ENCODE data around the gene ZCCHC14.
"Not testable (repeated sequence)": the region's sequence is repeated elsewhere in the genome, so short reads cannot be mapped to it uniquely, and the experiment has no call there.

The ZCCHC14 gene

GRCh38 chr16:87495578-87496446 is 3.0 kb upstream of the ZCCHC14 start:
- no peak for DNase-seq

GRCh38 chr16:87493608-87494280 is 920 bp upstream of the ZCCHC14 start:
- no peak for DNase-seq

GRCh38 chr16:87492291-87492630 is 563 bp downstream of the ZCCHC14 start:
- no peak for DNase-seq

DNA sequence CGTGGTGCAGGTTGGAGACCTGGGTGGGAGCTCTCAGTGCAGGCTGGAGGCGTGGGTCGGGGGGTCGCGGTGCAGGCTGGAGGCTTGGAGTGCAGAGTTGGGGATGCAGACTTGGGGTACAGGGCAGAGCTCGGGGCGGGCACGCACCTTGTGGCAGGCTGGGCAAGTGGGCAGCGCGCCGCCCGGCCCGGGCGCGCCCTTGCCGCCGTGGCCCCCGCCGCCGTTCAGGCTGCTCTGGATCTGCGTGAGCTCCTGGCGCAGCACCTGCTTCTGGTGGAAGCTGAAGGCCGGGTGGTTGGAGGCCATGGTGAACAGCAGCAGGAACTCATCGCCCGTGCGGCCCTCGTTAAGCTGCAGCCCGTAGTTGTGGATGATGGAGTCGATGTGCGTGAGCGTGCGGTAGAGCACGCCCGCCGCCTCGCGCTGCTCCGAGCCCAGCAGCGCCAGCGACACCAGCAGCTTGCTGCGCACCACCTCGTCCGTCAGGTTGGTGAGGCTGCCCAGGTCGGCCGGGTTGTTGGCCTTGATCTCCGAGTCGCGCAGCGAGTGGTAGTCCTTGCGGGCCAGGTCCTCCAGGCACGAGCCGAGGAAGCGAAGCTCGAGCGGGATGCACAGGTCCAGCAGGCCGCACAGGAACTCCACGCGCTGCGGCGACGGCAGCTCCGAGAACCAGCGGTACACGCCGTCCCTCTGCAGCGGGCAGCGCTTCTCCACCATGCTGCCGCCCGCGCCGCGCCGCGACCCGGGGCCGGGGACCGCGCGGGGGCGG is 1.1 kb downstream of the ZCCHC14 start:
- DNase-seq: no peak

DNA sequence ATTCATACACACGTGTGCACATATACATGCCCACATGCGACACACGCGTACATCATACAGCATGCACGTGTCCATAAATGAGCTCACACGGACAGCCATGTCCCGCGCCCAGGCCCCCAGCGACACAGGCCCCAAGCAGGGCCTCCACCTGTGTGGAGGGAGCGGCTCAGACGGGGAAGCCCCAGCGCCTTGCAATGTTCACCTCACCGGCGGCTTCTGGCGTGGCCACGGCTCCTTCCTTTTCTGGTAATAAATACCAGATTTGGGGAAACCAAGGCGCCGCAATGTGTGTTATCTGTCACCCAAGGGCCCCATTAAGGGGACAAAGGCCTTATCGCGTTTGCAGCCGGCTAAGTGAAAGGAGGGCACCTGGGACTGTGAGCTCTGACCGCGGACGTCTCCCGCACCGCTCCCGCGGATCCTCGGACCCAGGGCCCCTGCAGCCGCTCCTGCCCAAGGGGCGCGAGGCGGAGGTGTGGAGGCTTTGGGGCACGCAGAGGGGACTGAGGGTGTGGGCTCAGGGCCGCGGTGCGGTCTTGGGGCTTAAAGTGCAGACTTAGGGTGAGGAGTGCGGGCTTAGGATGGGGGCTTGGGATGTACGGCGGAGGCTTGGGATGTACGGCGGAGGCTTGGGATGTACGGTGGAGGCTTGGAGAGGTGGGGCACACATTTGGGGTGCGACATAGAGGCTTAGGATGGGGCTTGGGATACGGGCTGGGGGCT is 1.9 kb downstream of the ZCCHC14 start:
- not testable (repeated sequence) for DNase-seq

- no peak for DNase-seq
Observed at GRCh38 chr16:87490096-87490798, 2.6 kb downstream of the ZCCHC14 start.

- DNase-seq: no peak
Observed at GRCh38 chr16:87489434-87490045, 3.3 kb downstream of the ZCCHC14 start.

GRCh38 chr16:87488960-87489359 is 3.9 kb downstream of the ZCCHC14 start:
- DNase-seq: not testable (repeated sequence)

GRCh38 chr16:87487361-87487924 is 5.4 kb downstream of the ZCCHC14 start:
- DNase-seq: peak; percentile 60

- no peak for DNase-seq
Observed at GRCh38 chr16:87486713-87487247, 6.0 kb downstream of the ZCCHC14 start.

DNA sequence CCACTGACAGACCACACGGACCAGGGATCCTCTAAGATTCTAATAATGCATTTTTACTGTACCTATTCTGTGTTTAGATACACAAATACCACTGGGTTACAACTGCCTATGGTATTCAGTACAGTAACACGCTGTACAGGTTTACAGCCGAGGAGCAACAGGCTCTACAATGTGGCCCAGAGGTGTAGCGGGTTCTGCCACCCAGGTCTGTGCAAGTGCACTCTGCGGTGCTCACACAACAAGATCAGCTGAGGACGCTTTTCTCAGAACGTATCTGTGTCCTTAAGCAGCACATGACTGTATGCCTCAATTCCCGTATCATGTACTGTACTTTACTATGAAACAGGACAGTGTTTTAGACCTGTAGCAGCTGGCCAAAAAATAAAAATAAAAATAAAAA is 6.5 kb downstream of the ZCCHC14 start:
- no peak for DNase-seq

GRCh38 chr16:87485792-87486191 is 7.0 kb downstream of the ZCCHC14 start:
- not testable (repeated sequence) for DNase-seq

DNA sequence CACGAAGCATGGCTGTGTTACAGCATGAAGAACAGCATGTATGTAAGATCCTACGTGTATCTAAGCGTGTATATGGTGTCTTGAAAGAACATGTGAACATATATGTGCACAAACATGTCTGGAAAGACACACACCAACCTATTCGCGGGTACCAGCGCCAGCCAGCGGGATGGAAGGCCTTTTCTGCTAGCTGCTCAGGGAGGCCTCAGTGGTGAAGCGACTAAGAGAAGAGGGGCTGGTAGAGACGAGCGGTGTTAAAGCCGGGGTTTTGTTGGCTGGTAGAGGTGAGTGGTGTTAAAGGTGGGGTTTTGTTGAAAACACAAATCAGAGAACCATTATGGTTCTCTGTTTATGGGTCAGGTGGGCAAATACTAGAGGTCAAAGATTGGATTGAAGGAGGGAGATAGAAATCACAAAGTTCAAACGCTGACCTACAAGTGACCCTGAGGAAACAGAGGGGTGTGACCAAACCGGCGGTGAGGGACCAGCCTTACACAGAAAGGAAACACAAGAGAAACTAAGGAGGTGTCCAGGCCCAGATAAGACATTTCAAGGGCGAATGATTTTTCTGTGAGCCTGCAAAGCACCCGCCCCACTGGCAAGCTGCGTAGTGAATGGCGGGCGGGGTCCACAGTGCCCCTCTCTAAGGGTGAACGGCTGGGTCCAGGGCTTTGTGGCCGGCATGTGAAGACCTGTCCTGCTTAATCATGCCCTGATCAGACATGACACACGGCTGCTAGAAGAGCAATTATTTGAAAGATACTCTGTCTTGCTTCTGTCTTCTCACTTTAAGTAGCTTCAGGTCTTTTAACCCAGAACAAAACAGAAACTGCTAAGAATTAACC is 8.1 kb downstream of the ZCCHC14 start:
- DNase-seq: no peak

GRCh38 chr16:87483481-87483880 is 9.3 kb downstream of the ZCCHC14 start:
- DNase-seq: no peak

- DNase-seq: not testable (repeated sequence)
Observed at GRCh38 chr16:87482670-87483069, 10.2 kb downstream of the ZCCHC14 start.

DNA sequence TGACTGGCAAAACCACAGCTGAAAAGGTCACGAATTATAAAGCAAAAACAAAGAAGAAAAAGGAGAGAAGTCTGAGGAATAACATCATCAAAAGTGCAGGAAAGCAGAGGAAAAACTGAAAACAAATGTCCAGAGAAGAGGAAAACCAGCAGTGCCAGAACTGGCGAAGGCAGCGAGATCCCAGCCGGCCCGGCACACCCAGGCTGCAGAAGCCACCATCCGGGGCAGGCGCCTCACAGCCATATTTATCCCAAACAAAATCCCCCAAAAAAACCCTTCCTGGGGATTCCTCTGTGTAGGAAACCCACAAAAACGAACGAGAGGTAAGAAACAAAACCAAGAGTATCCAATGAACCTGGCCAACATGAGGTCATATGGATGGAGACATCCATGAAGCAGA is 10.6 kb downstream of the ZCCHC14 start:
- DNase-seq: no peak

- not testable (repeated sequence) for DNase-seq
Observed at GRCh38 chr16:87481711-87482110, 11.1 kb downstream of the ZCCHC14 start.

GRCh38 chr16:87477209-87477981 is 15.4 kb downstream of the ZCCHC14 start:
- DNase-seq: not testable (repeated sequence)

GRCh38 chr16:87474566-87474996 is 18.2 kb downstream of the ZCCHC14 start:
- DNase-seq: no peak

All from SHP77 treated with DMSO at 0.1 percent for 48 hours (cell line).